HG03108 (cell line): Measurements from ENCODE around the gene SFMBT1.
"Not testable (repeated sequence)": the region's sequence is repeated elsewhere in the genome, so short reads cannot be mapped to it uniquely, and the experiment has no call there.

Experiments
- ATAC-seq: cut with Tn5 transposase; IDR thresholded peaks from one replicate; pipeline ENCODE4 v1.9.1; 2021; ENCODE audit warnings: moderate library complexity; ENCODE audit not compliant: unreplicated experiment

The SFMBT1 gene

GRCh38 chr3:53038679-53039375 lies 7.0 kb downstream of the SFMBT1 start:
- ATAC-seq, result no peak

GRCh38 chr3:53035825-53036619 lies 9.9 kb downstream of the SFMBT1 start:
- no peak for ATAC-seq

GRCh38 chr3:53035018-53035417 lies 10.9 kb downstream of the SFMBT1 start:
- not testable (repeated sequence) for ATAC-seq

- not testable (repeated sequence) for ATAC-seq
Measured at GRCh38 chr3:53034411-53034810, 11.5 kb downstream of the SFMBT1 start.

- ATAC-seq, result no peak
Measured at GRCh38 chr3:53032609-53033008, 13.3 kb downstream of the SFMBT1 start.

GRCh38 chr3:53030619-53031449 lies 15.0 kb downstream of the SFMBT1 start:
- ATAC-seq, result no peak

GRCh38 chr3:53028641-53029040 lies 17.2 kb downstream of the SFMBT1 start:
- no peak for ATAC-seq

- no peak for ATAC-seq
Measured at GRCh38 chr3:53027254-53027844, 18.5 kb downstream of the SFMBT1 start.

GRCh38 chr3:53026382-53027162 lies 19.3 kb downstream of the SFMBT1 start:
- no peak for ATAC-seq

GRCh38 chr3:53024315-53024714 lies 21.6 kb downstream of the SFMBT1 start:
- no peak for ATAC-seq

- ATAC-seq, result no peak
Measured at GRCh38 chr3:53023072-53023823, 22.6 kb downstream of the SFMBT1 start.

- no peak for ATAC-seq
Measured at GRCh38 chr3:53022647-53023046, 23.2 kb downstream of the SFMBT1 start.

- ATAC-seq, result no peak
Measured at GRCh38 chr3:53016236-53016635, 29.6 kb downstream of the SFMBT1 start.

GRCh38 chr3:53011324-53011723 lies 34.5 kb downstream of the SFMBT1 start:
- ATAC-seq, result no peak

- ATAC-seq, result no peak
Measured at GRCh38 chr3:53009826-53010539, 35.9 kb downstream of the SFMBT1 start.

- no peak for ATAC-seq
Measured at GRCh38 chr3:53008932-53009331, 36.9 kb downstream of the SFMBT1 start.

- no peak for ATAC-seq
Measured at GRCh38 chr3:53005854-53006513, 39.9 kb downstream of the SFMBT1 start.

- ATAC-seq, result no peak
Measured at GRCh38 chr3:53005338-53005737, 40.5 kb downstream of the SFMBT1 start.
